ENCODE data around the gene MBD2. TPM values are rescaled to one million over a fixed set of nuclear protein-coding genes. Genes with fewer than 3 reads are reported as not detected.

MBD2 gene
- total and polyA plus RNA-seq, 2 of the 8 experiments (the other 6 are each of a cell fraction or from before 2014, with no cell fraction given) = 36.2 to 52.7 TPM

DNA sequence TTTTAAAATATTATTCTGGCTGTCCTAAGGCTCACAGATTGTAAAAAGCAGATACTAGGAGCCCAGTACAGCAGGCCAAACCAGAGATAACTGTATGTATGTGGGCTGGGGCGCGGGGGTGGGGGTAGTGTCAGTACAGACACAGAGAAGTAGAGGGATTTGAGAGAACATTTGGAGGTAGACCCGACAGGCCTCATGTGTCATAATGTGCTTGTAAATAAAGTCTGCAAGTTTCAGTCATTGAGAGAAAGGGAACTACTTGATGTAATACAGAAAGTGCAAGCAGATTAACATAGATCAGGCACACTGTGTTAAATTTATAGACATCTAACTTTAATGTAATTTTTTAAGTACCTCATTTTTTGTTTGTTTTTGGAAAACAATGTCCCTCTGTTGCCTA is 37.4 kb upstream of the MBD2 start (continued):
- TF ChIP-seq TAF7 (optimal IDR thresholded peaks at IDR 0.05; ENCODE audit: borderline replicate concordance, low read depth, low read length) = no peak
- TF ChIP-seq, protein P1, sequence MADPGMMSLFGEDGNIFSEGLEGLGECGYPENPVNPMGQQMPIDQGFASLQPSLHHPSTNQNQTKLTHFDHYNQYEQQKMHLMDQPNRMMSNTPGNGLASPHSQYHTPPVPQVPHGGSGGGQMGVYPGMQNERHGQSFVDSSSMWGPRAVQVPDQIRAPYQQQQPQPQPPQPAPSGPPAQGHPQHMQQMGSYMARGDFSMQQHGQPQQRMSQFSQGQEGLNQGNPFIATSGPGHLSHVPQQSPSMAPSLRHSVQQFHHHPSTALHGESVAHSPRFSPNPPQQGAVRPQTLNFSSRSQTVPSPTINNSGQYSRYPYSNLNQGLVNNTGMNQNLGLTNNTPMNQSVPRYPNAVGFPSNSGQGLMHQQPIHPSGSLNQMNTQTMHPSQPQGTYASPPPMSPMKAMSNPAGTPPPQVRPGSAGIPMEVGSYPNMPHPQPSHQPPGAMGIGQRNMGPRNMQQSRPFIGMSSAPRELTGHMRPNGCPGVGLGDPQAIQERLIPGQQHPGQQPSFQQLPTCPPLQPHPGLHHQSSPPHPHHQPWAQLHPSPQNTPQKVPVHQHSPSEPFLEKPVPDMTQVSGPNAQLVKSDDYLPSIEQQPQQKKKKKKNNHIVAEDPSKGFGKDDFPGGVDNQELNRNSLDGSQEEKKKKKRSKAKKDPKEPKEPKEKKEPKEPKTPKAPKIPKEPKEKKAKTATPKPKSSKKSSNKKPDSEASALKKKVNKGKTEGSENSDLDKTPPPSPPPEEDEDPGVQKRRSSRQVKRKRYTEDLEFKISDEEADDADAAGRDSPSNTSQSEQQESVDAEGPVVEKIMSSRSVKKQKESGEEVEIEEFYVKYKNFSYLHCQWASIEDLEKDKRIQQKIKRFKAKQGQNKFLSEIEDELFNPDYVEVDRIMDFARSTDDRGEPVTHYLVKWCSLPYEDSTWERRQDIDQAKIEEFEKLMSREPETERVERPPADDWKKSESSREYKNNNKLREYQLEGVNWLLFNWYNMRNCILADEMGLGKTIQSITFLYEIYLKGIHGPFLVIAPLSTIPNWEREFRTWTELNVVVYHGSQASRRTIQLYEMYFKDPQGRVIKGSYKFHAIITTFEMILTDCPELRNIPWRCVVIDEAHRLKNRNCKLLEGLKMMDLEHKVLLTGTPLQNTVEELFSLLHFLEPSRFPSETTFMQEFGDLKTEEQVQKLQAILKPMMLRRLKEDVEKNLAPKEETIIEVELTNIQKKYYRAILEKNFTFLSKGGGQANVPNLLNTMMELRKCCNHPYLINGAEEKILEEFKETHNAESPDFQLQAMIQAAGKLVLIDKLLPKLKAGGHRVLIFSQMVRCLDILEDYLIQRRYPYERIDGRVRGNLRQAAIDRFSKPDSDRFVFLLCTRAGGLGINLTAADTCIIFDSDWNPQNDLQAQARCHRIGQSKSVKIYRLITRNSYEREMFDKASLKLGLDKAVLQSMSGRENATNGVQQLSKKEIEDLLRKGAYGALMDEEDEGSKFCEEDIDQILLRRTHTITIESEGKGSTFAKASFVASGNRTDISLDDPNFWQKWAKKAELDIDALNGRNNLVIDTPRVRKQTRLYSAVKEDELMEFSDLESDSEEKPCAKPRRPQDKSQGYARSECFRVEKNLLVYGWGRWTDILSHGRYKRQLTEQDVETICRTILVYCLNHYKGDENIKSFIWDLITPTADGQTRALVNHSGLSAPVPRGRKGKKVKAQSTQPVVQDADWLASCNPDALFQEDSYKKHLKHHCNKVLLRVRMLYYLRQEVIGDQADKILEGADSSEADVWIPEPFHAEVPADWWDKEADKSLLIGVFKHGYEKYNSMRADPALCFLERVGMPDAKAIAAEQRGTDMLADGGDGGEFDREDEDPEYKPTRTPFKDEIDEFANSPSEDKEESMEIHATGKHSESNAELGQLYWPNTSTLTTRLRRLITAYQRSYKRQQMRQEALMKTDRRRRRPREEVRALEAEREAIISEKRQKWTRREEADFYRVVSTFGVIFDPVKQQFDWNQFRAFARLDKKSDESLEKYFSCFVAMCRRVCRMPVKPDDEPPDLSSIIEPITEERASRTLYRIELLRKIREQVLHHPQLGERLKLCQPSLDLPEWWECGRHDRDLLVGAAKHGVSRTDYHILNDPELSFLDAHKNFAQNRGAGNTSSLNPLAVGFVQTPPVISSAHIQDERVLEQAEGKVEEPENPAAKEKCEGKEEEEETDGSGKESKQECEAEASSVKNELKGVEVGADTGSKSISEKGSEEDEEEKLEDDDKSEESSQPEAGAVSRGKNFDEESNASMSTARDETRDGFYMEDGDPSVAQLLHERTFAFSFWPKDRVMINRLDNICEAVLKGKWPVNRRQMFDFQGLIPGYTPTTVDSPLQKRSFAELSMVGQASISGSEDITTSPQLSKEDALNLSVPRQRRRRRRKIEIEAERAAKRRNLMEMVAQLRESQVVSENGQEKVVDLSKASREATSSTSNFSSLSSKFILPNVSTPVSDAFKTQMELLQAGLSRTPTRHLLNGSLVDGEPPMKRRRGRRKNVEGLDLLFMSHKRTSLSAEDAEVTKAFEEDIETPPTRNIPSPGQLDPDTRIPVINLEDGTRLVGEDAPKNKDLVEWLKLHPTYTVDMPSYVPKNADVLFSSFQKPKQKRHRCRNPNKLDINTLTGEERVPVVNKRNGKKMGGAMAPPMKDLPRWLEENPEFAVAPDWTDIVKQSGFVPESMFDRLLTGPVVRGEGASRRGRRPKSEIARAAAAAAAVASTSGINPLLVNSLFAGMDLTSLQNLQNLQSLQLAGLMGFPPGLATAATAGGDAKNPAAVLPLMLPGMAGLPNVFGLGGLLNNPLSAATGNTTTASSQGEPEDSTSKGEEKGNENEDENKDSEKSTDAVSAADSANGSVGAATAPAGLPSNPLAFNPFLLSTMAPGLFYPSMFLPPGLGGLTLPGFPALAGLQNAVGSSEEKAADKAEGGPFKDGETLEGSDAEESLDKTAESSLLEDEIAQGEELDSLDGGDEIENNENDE (IDR thresholded peaks at IDR 0.05; ENCODE audit: insufficient replicate concordance, low read length) = no peak
- TF ChIP-seq BACH1 (IDR thresholded peaks at IDR 0.05; ENCODE audit: low read length) = no peak
- TF ChIP-seq JUND (IDR thresholded peaks at IDR 0.05; ENCODE audit: low read length) = no peak
- no peak for TF ChIP-seq SUZ12 (IDR thresholded peaks at IDR 0.05; ENCODE audit: low read length)
- TF ChIP-seq CHD1 (IDR thresholded peaks at IDR 0.05; ENCODE audit: low read depth, low read length) = no peak
- TF ChIP-seq GABPA (IDR thresholded peaks at IDR 0.05; ENCODE audit: borderline replicate concordance, insufficient read depth, low read length) = no peak
- TF ChIP-seq BRCA1 (IDR thresholded peaks at IDR 0.05; ENCODE audit: low read depth, low read length) = no peak
- TF ChIP-seq SP1 (IDR thresholded peaks at IDR 0.05; ENCODE audit: low read depth, low read length) = no peak

All from H1 (cell line).